Measurements from ENCODE around the gene PUS3. TPM values are rescaled to one million over a fixed set of nuclear protein-coding genes. Genes with fewer than 3 reads are reported as not detected.
"Not testable (repeated sequence)": the region's sequence is repeated elsewhere in the genome, so short reads cannot be mapped to it uniquely, and the experiment has no call there.

Gene PUS3
- total and polyA plus RNA-seq, 9 donors, result 9.6 to 12.7 (median 11.0) TPM

- WGBS (ENCODE audit: insufficient coverage), result 68% methylated on average over 10 of the region's 10 CpGs
- DNase-seq, result no peak
These were observed 31.4 kb downstream of the PUS3 start for GRCh38 chr11:125871391-125872137.

GRCh38 chr11:125869521-125869920 is 33.5 kb downstream of the PUS3 start:
- no CpG with 5 or more reads among the region's 2 CpGs for WGBS (ENCODE audit: insufficient coverage)
- H3K36me3 ChIP-seq (ENCODE audit: control insufficient read depth, insufficient read depth, low read length), result no peaks in the 10 kb centered on the region
- H3K9me3 ChIP-seq (replicated peaks; ENCODE audit: control insufficient read depth, low read depth, low read length), result peaks cover 2% of the 10 kb centered on the region
- no peak for DNase-seq
- H3K27me3 ChIP-seq (ENCODE audit: control insufficient read depth, insufficient read depth, low read length), result no peaks in the 10 kb centered on the region
- no peak overlapping the region for H3K4me3 ChIP-seq (ENCODE audit: low read length)
- no peak overlapping the region for H3K27ac ChIP-seq (ENCODE audit: low read length)
- no peaks in the 10 kb centered on the region for H3K4me1 ChIP-seq (ENCODE audit: control insufficient read depth, insufficient read depth, low read length)

More at GRCh38 chr11:125871391-125872137, 31.4 kb downstream of the PUS3 start:
- no peaks in the 10 kb centered on the region for H3K36me3 ChIP-seq (ENCODE audit: control insufficient read depth, insufficient read depth, low read length)
- no peak overlapping the region for H3K4me3 ChIP-seq (ENCODE audit: low read length)
- H3K27ac ChIP-seq (ENCODE audit: low read length), result no peak overlapping the region
- H3K4me1 ChIP-seq (ENCODE audit: control insufficient read depth, insufficient read depth, low read length), result no peaks in the 10 kb centered on the region
- H3K27me3 ChIP-seq (ENCODE audit: control insufficient read depth, insufficient read depth, low read length), result no peaks in the 10 kb centered on the region
- H3K9me3 ChIP-seq (replicated peaks; ENCODE audit: control insufficient read depth, low read depth, low read length), result no peaks in the 10 kb centered on the region

- H3K27me3 ChIP-seq (ENCODE audit: control insufficient read depth, insufficient read depth, low read length); H3K4me1 ChIP-seq (ENCODE audit: control insufficient read depth, insufficient read depth, low read length); DNase-seq; H3K27ac ChIP-seq (ENCODE audit: low read length); H3K36me3 ChIP-seq (ENCODE audit: control insufficient read depth, insufficient read depth, low read length); H3K9me3 ChIP-seq (replicated peaks; ENCODE audit: control insufficient read depth, low read depth, low read length); H3K4me3 ChIP-seq (ENCODE audit: low read length): not testable (repeated sequence)
- WGBS (ENCODE audit: insufficient coverage), result no CpG with 5 or more reads among the region's 4 CpGs
These were observed 37.7 kb downstream of the PUS3 start for GRCh38 chr11:125865354-125865753.

- H3K9me3 ChIP-seq (replicated peaks; ENCODE audit: control insufficient read depth, low read depth, low read length); H3K4me1 ChIP-seq (ENCODE audit: control insufficient read depth, insufficient read depth, low read length); H3K27me3 ChIP-seq (ENCODE audit: control insufficient read depth, insufficient read depth, low read length); H3K36me3 ChIP-seq (ENCODE audit: control insufficient read depth, insufficient read depth, low read length); DNase-seq; H3K4me3 ChIP-seq (ENCODE audit: low read length); H3K27ac ChIP-seq (ENCODE audit: low read length): not testable (repeated sequence)
- 96% methylated on average over 11 of the region's 33 CpGs for WGBS (ENCODE audit: insufficient coverage)
These were observed 40.2 kb downstream of the PUS3 start for GRCh38 chr11:125862786-125863185.

- H3K4me1 ChIP-seq (ENCODE audit: control insufficient read depth, insufficient read depth, low read length); H3K27ac ChIP-seq (ENCODE audit: low read length); H3K9me3 ChIP-seq (replicated peaks; ENCODE audit: control insufficient read depth, low read depth, low read length); H3K36me3 ChIP-seq (ENCODE audit: control insufficient read depth, insufficient read depth, low read length); H3K4me3 ChIP-seq (ENCODE audit: low read length); H3K27me3 ChIP-seq (ENCODE audit: control insufficient read depth, insufficient read depth, low read length); DNase-seq: not testable (repeated sequence)
- WGBS (ENCODE audit: insufficient coverage), result 89% methylated on average over 9 of the region's 9 CpGs
These were observed 45.3 kb downstream of the PUS3 start for GRCh38 chr11:125857670-125858069.

GRCh38 chr11:125846188-125846587 is 56.8 kb downstream of the PUS3 start:
- Histone ChIP-seq H3K4me3 (ENCODE audit: low read length) (no peak overlapping the region), H3K27me3 (ENCODE audit: control insufficient read depth, insufficient read depth, low read length) (no peaks in the 10 kb centered on the region), H3K4me1 (ENCODE audit: control insufficient read depth, insufficient read depth, low read length) (no peaks in the 10 kb centered on the region), H3K36me3 (ENCODE audit: control insufficient read depth, insufficient read depth, low read length) (no peaks in the 10 kb centered on the region), H3K9me3 (replicated peaks; ENCODE audit: control insufficient read depth, low read depth, low read length) (peaks cover 14% of the 10 kb centered on the region), H3K27ac (ENCODE audit: low read length) (no peak overlapping the region)
- DNase-seq, result no peak

Other genes starting within 250 kb of the PUS3 start
- gene ACRV1, start 222.4 kb downstream of the PUS3 start, total RNA-seq, result not detected
- gene ACRV1, start 222.4 kb downstream of the PUS3 start, polyA plus RNA-seq (ENCODE audit: insufficient read depth in 1 of 8, insufficient read length in 8 of 8, low replicate concordance in 1 of 8), result under 1 TPM; 0.26 to 0.78 (median 0.37) TPM
- not detected for gene PATE1, start 156.9 kb downstream of the PUS3 start, total RNA-seq
- gene PATE1, start 156.9 kb downstream of the PUS3 start, polyA plus RNA-seq (ENCODE audit: insufficient read depth in 1 of 8, insufficient read length in 8 of 8, low replicate concordance in 1 of 8), result not detected
- gene PATE2, start 124.4 kb downstream of the PUS3 start, total RNA-seq, result 0.13 TPM
- gene PATE2, start 124.4 kb downstream of the PUS3 start, polyA plus RNA-seq (ENCODE audit: insufficient read depth in 1 of 8, insufficient read length in 8 of 8, low replicate concordance in 1 of 8), result under 1 TPM in 2 of 8 donors, not detected in 6; 0.07 to 0.17 TPM
- not detected for gene PATE3, start 115.1 kb downstream of the PUS3 start, total RNA-seq
- gene PATE3, start 115.1 kb downstream of the PUS3 start, polyA plus RNA-seq (ENCODE audit: insufficient read depth in 1 of 8, insufficient read length in 8 of 8, low replicate concordance in 1 of 8), result not detected
- not detected for gene PATE4, start 69.9 kb downstream of the PUS3 start, total RNA-seq
- under 1 TPM in 3 of 8 donors, not detected in 5; 0.09 to 0.25 (median 0.12) TPM for gene PATE4, start 69.9 kb downstream of the PUS3 start, polyA plus RNA-seq (ENCODE audit: insufficient read depth in 1 of 8, insufficient read length in 8 of 8, low replicate concordance in 1 of 8)
- 5.3 TPM for gene HYLS1, start 15.5 kb downstream of the PUS3 start, total RNA-seq
- 1 to 10 TPM; 5.0 to 7.4 (median 5.9) TPM for gene HYLS1, start 15.5 kb downstream of the PUS3 start, polyA plus RNA-seq (ENCODE audit: insufficient read depth in 1 of 8, insufficient read length in 8 of 8, low replicate concordance in 1 of 8)
- 0.35 TPM for gene DDX25, start 1.3 kb upstream of the PUS3 start, total RNA-seq
- gene DDX25, start 1.3 kb upstream of the PUS3 start, polyA plus RNA-seq (ENCODE audit: insufficient read depth in 1 of 8, insufficient read length in 8 of 8, low replicate concordance in 1 of 8), result under 1 TPM; 0.22 to 0.77 (median 0.35) TPM
- 0.27 TPM for gene VSIG10L2, start 42.8 kb upstream of the PUS3 start, total RNA-seq
- under 1 TPM in 2 of 8 donors, not detected in 6; 0.03 to 0.04 TPM for gene VSIG10L2, start 42.8 kb upstream of the PUS3 start, polyA plus RNA-seq (ENCODE audit: insufficient read depth in 1 of 8, insufficient read length in 8 of 8, low replicate concordance in 1 of 8)
- 42.1 TPM for gene CDON, start 159.7 kb upstream of the PUS3 start, total RNA-seq
- gene CDON, start 159.7 kb upstream of the PUS3 start, polyA plus RNA-seq (ENCODE audit: insufficient read depth in 1 of 8, insufficient read length in 8 of 8, low replicate concordance in 1 of 8), result 10 to 100 TPM; 12.5 to 38.0 (median 21.3) TPM

All from muscle of leg (tissue), 11 donors.